PFSK-1 (cell line): ENCODE measurements around the gene ZNF214.

Source experiments
- FOXP2 ChIP-seq: optimal IDR thresholded peaks from 2 replicates; pipeline ENCODE3; 2011; ENCODE audit warnings: borderline replicate concordance, control low read depth, inconsistent platforms; ENCODE audit not compliant: insufficient read depth; ENCODE audit errors: extremely low read length, extremely low read depth
- POLR2AphosphoS5 ChIP-seq: IDR thresholded peaks from 2 replicates; pipeline ENCODE4 v1.6.1; 2012; ENCODE audit warnings: low read depth, mild to moderate bottlenecking, control low read depth, low read length, moderate library complexity
- REST ChIP-seq, 2 experiments: IDR thresholded peaks; 2 replicates each; pipeline versions ENCODE4 v1.6.1 to v1.8.0; 2011 to 2012; ENCODE audit warnings: low read depth in 2 of 2, low read length in 2 of 2, control low read depth in 1 of 2, inconsistent platforms in 1 of 2, mild to moderate bottlenecking in 1 of 2, moderate library complexity in 1 of 2; ENCODE audit not compliant: insufficient read depth in 1 of 2
- SIN3A ChIP-seq: IDR thresholded peaks from 2 replicates; pipeline ENCODE4 v1.6.1; 2012; ENCODE audit warnings: mild to moderate bottlenecking, low read length, moderate library complexity, borderline replicate concordance; ENCODE audit not compliant: insufficient read depth
- TAF1 ChIP-seq: IDR thresholded peaks from 2 replicates; pipeline ENCODE4 v1.6.1; 2012; ENCODE audit warnings: low read length, control low read depth, borderline replicate concordance; ENCODE audit not compliant: insufficient read depth

Gene ZNF214

GRCh38 chr11:7030836-7031235, 10.7 kb upstream of the ZNF214 start:
- TF ChIP-seq SIN3A = no peak
- no peak for TF ChIP-seq TAF1
- TF ChIP-seq FOXP2 = no peak
- no peak for TF ChIP-seq POLR2AphosphoS5
- no peak for TF ChIP-seq REST (IDR thresholded peaks at IDR 0.05; ENCODE audit: insufficient read depth in 1 of 2, low read depth in 2 of 2, low read length in 2 of 2)

- no peak for TF ChIP-seq REST (IDR thresholded peaks at IDR 0.05; ENCODE audit: insufficient read depth in 1 of 2, low read depth in 2 of 2, low read length in 2 of 2)
- TF ChIP-seq POLR2AphosphoS5 = no peak
- TF ChIP-seq FOXP2 = no peak
- TF ChIP-seq SIN3A = no peak
- no peak for TF ChIP-seq TAF1
Observed at GRCh38 chr11:7028141-7028540, 8.0 kb upstream of the ZNF214 start.

- TF ChIP-seq REST (IDR thresholded peaks at IDR 0.05; ENCODE audit: insufficient read depth in 1 of 2, low read depth in 2 of 2, low read length in 2 of 2) = no peak
- no peak for TF ChIP-seq POLR2AphosphoS5
- TF ChIP-seq SIN3A = no peak
- no peak for TF ChIP-seq FOXP2
- TF ChIP-seq TAF1 = no peak
Observed at GRCh38 chr11:7021318-7021717, 1.2 kb upstream of the ZNF214 start.

- TF ChIP-seq SIN3A (no peak), FOXP2 (no peak), TAF1 (no peak), POLR2AphosphoS5 (no peak), REST (IDR thresholded peaks at IDR 0.05; ENCODE audit: insufficient read depth in 1 of 2, low read depth in 2 of 2, low read length in 2 of 2) (no peak)
Observed at GRCh38 chr11:7019500-7020182, 505 bp downstream of the ZNF214 start.

GRCh38 chr11:7016011-7016410, 4.1 kb downstream of the ZNF214 start:
- no peak for TF ChIP-seq SIN3A
